Measurements from ENCODE around the gene SYNDIG1. TPM values are rescaled to one million over a fixed set of nuclear protein-coding genes. Genes with fewer than 3 reads are reported as not detected.

Gene SYNDIG1
- total RNA-seq, 6 donors from 2014 or later, result 0.30 to 0.37 (median 0.34) TPM; not detected in 3

- H3K27ac ChIP-seq, result no peak overlapping the region
- H3K36me3 ChIP-seq, result no peaks in the 10 kb centered on the region
- 83 to 84% methylated on average over 23 of the region's 23 CpGs for WGBS, 2 donors
- H3K4me3 ChIP-seq, result no peak overlapping the region
- peak in 1 of 2 donors; percentile 64 for DNase-seq
- no peaks in the 10 kb centered on the region for H3K4me1 ChIP-seq
- TF ChIP-seq POLR2AphosphoS5 (IDR thresholded peaks at IDR 0.05) (no peak), EP300 (IDR thresholded peaks at IDR 0.05) (no peak), POLR2A (IDR thresholded peaks at IDR 0.05) (no peak), CTCF (IDR thresholded peaks at IDR 0.05) (no peak)
- H3K9me3 ChIP-seq, result no peaks in the 10 kb centered on the region
- ATAC-seq (ENCODE audit: low FRiP score in 2 of 2), result no peak
- no peaks in the 10 kb centered on the region for H3K27me3 ChIP-seq
These were observed 24.4 kb downstream of the SYNDIG1 start for GRCh38 chr20:24493661-24494459.

- Histone ChIP-seq H3K36me3 (no peaks in the 10 kb centered on the region), H3K4me1 (no peaks in the 10 kb centered on the region), H3K4me3 (no peak overlapping the region), H3K27me3 (no peaks in the 10 kb centered on the region), H3K9me3 (no peaks in the 10 kb centered on the region), H3K27ac (no peak overlapping the region)
- DNase-seq, result no peak
- TF ChIP-seq CTCF (IDR thresholded peaks at IDR 0.05) (no peak), POLR2A (IDR thresholded peaks at IDR 0.05) (no peak), EP300 (IDR thresholded peaks at IDR 0.05) (no peak), POLR2AphosphoS5 (IDR thresholded peaks at IDR 0.05) (no peak)
- 81 to 89% methylated on average over 6 of the region's 7 CpGs for WGBS, 2 donors
- ATAC-seq (ENCODE audit: low FRiP score in 2 of 2), result peak in 1 of 2 donors; percentile 19
These were observed 25.1 kb downstream of the SYNDIG1 start for GRCh38 chr20:24494460-24494920.

GRCh38 chr20:24495266-24495665, 25.8 kb downstream of the SYNDIG1 start:
- no peaks in the 10 kb centered on the region for H3K27me3 ChIP-seq
- no peaks in the 10 kb centered on the region for H3K36me3 ChIP-seq
- TF ChIP-seq POLR2AphosphoS5 (IDR thresholded peaks at IDR 0.05) (no peak), EP300 (IDR thresholded peaks at IDR 0.05) (no peak), POLR2A (IDR thresholded peaks at IDR 0.05) (no peak), CTCF (IDR thresholded peaks at IDR 0.05) (no peak)
- H3K27ac ChIP-seq, result no peak overlapping the region
- ATAC-seq (ENCODE audit: low FRiP score in 2 of 2) (no peak), DNase-seq (no peak)
- WGBS, 2 donors, result 89 to 93% methylated on average over 5 to 8 of the region's 8 CpGs
- no peak overlapping the region for H3K4me3 ChIP-seq
- no peaks in the 10 kb centered on the region for H3K9me3 ChIP-seq
- H3K4me1 ChIP-seq, result no peaks in the 10 kb centered on the region

GRCh38 chr20:24497851-24498250, 28.4 kb downstream of the SYNDIG1 start:
- WGBS, 2 donors, result 39 to 42% methylated on average over 2 of the region's 2 CpGs
- Histone ChIP-seq H3K4me3 (no peak overlapping the region), H3K27ac (no peak overlapping the region), H3K9me3 (no peaks in the 10 kb centered on the region), H3K4me1 (no peaks in the 10 kb centered on the region), H3K27me3 (no peaks in the 10 kb centered on the region), H3K36me3 (no peaks in the 10 kb centered on the region)
- ATAC-seq (ENCODE audit: low FRiP score in 2 of 2) (no peak), DNase-seq (peak in 1 of 2 donors; percentile 55)
- TF ChIP-seq EP300 (IDR thresholded peaks at IDR 0.05), result no peak

GRCh38 chr20:24498641-24499040, 29.2 kb downstream of the SYNDIG1 start:
- no peaks in the 10 kb centered on the region for H3K4me1 ChIP-seq
- H3K4me3 ChIP-seq, result no peak overlapping the region
- ATAC-seq (ENCODE audit: low FRiP score in 2 of 2), result no peak
- H3K27ac ChIP-seq, result no peak overlapping the region
- no peaks in the 10 kb centered on the region for H3K27me3 ChIP-seq
- 85 to 88% methylated on average over 5 of the region's 5 CpGs for WGBS, 2 donors
- TF ChIP-seq CTCF (IDR thresholded peaks at IDR 0.05), result no peak
- TF ChIP-seq POLR2AphosphoS5 (IDR thresholded peaks at IDR 0.05), result no peak
- no peak for TF ChIP-seq EP300 (IDR thresholded peaks at IDR 0.05)
- no peak for TF ChIP-seq POLR2A (IDR thresholded peaks at IDR 0.05)
- H3K9me3 ChIP-seq, result no peaks in the 10 kb centered on the region
- DNase-seq, result no peak
- H3K36me3 ChIP-seq, result no peaks in the 10 kb centered on the region
